Activated naive CD8-positive, alpha-beta T cell treated with anti-CD3 and anti-CD28 coated beads, Interleukin-2, amount 50 U/mL, for 24 hours (primary cell): ENCODE results near the gene TINCR.
"Not testable (repeated sequence)": the region's sequence is repeated elsewhere in the genome, so short reads cannot be mapped to it uniquely, and the experiment has no call there.

Experiments used
- ATAC-seq: fragments of 150-1000 bp; cut with Tn5 transposase; one replicate; pipeline ENCODE4 v1.10.0; 2021
- DNase-seq: peaks from one replicate; pipeline ENCODE4 v3.0.0; 2021
- H3K27ac Mint-ChIP-seq: one replicate; pipeline ENCODE4 v1.8.0; 2021; ENCODE audit warnings: mild to moderate bottlenecking, mixed read lengths
- H3K27me3 Mint-ChIP-seq: one replicate; pipeline ENCODE4 v1.8.0; 2021; ENCODE audit warnings: mixed read lengths
- H3K36me3 Mint-ChIP-seq: one replicate; pipeline ENCODE4 v1.8.0; 2021; ENCODE audit warnings: low read depth, mixed read lengths
- H3K4me1 Mint-ChIP-seq: one replicate; pipeline ENCODE4 v1.8.0; 2021; ENCODE audit warnings: mixed read lengths
- H3K4me3 Mint-ChIP-seq: one replicate; pipeline ENCODE4 v1.8.0; 2021; ENCODE audit warnings: mild to moderate bottlenecking, moderate library complexity, mixed read lengths
- H3K9me3 Mint-ChIP-seq: one replicate; pipeline ENCODE4 v1.8.0; 2021; ENCODE audit warnings: mixed read lengths

Gene TINCR

GRCh38 chr19:5567360-5567969 is at the start of gene TINCR:
Gene TINCR, minus strand, starts transcription at chr19:5567953.
- Mint-ChIP-seq H3K27ac (no peak within 1 kb of the TSS), H3K36me3 (no peaks in the 10 kb centered on the region), H3K4me3 (no peak within 1 kb of the TSS), H3K9me3 (no peaks in the 10 kb centered on the region), H3K4me1 (no peaks in the 10 kb centered on the region), H3K27me3 (peaks cover 17% of the 10 kb centered on the region)
- no peak for ATAC-seq
- no peak for DNase-seq

- Mint-ChIP-seq H3K4me3 (no peak overlapping the region), H3K4me1 (peaks cover 38% of the 10 kb centered on the region), H3K9me3 (no peaks in the 10 kb centered on the region), H3K36me3 (peaks cover 81% of the 10 kb centered on the region), H3K27me3 (no peaks in the 10 kb centered on the region), H3K27ac (no peak overlapping the region)
- no peak for DNase-seq
- ATAC-seq, result no peak
Observed at GRCh38 chr19:5617080-5617479, 49.3 kb upstream of the TINCR start.

GRCh38 chr19:5615756-5616327 is 48.1 kb upstream of the TINCR start:
- ATAC-seq, result no peak
- Mint-ChIP-seq H3K4me3 (no peak overlapping the region), H3K9me3 (no peaks in the 10 kb centered on the region), H3K27me3 (no peaks in the 10 kb centered on the region), H3K4me1 (peaks cover 31% of the 10 kb centered on the region), H3K27ac (no peak overlapping the region), H3K36me3 (peaks cover 78% of the 10 kb centered on the region)
- DNase-seq, result no peak

DNA sequence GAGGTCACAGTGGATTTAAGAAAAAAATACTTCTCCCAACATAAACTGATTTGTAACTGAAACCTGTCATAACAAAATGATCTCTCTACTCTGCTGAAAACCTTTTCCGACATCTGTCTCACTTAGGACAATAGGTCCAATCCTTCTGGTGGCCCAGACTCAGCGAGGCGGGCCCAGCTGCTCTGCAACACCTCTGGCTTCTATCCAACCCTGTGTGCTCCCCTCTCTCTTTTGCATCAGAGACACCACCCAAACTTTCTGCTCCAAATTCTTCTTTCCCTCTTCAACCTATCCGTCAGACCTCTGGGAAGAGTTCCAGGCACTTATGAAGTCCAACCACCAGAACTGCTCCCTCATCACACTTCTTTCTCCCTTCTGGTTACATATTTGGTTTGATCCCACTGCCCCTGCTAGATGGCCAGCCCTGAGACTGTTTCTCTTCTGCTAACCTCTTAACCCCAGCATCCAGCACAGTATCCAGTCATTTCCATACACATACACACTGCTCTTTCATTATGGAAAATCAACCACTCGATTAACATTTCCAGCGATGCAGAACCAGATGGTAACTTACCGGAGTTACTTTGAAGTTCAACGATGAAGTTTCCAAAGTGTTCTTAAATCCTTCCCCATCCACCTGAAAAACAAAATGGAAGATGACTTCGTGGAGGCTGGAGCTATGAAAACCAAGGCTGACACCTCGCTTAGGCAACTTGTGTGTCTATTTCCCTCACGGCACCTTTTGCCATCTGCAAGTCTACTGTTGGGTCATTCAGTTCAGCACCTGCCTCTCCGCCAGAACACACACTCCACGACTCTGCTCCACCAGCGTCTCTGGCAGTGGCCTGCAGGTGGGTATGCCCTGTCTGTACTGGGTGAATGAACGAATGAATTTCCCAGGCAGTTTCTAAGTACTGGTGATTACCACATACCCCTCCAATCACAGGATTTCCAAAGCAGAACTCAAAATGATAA is 45.4 kb upstream of the TINCR start:
- peaks cover 5% of the 10 kb centered on the region for H3K4me1 Mint-ChIP-seq
- H3K27ac Mint-ChIP-seq, result no peak overlapping the region
- H3K36me3 Mint-ChIP-seq, result peaks cover 68% of the 10 kb centered on the region
- no peak overlapping the region for H3K4me3 Mint-ChIP-seq
- DNase-seq (no peak), ATAC-seq (no peak)
- no peaks in the 10 kb centered on the region for H3K27me3 Mint-ChIP-seq
- H3K9me3 Mint-ChIP-seq, result no peaks in the 10 kb centered on the region

DNA sequence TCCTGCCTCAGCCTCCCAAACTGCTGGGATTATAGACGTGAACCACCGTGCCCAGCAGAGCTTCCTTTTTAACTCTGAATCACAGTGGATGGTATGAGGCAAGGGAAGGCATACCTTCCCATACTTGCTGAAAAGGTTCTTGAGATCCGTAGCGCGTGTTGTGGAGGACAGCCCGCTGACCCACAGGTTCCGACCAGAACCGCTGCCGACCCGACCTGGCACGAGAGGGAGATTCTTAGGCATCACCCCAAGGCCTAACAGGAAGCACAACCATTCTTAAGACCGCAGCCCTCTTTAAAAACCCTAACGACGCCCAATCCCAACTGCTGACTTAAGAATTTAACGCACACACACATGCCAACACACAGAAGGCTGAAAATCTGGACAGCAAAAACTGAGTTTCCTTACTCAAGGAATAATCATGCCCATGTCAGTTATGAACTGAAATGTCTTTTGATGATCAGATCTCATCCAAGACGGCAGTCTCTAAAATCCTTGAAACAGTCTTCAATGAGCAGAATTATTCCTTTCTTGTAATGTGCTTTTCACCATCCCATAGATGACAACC is 42.2 kb upstream of the TINCR start:
- Mint-ChIP-seq H3K4me1 (peaks cover 8% of the 10 kb centered on the region), H3K27ac (no peak overlapping the region), H3K36me3 (peaks cover 66% of the 10 kb centered on the region), H3K4me3 (no peak overlapping the region), H3K27me3 (no peaks in the 10 kb centered on the region), H3K9me3 (no peaks in the 10 kb centered on the region)
- DNase-seq (no peak), ATAC-seq (no peak)

DNA sequence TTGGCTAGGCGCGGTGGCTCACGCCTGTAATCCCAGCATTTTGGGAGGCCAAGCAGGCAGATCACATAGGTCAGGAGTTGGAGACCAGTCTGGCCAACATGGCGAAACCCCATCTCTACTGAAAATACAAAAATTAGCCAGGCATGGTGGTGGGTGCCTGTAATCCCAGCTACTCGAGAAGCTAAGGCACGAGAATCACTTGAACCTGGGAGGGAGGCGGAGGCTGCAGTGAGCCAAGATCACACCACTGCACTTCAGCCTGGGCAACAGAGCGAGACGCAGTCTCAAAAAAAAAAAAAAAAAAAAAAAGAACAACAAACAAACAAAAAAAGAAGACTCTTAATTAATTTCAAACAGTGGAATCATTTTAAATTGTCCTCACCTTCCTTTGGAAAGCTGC is 41.0 kb upstream of the TINCR start:
- not testable (repeated sequence) for DNase-seq, H3K27me3 Mint-ChIP-seq, H3K9me3 Mint-ChIP-seq, ATAC-seq, H3K4me3 Mint-ChIP-seq, H3K27ac Mint-ChIP-seq, H3K4me1 Mint-ChIP-seq
- H3K36me3 Mint-ChIP-seq, result peaks cover 67% of the 10 kb centered on the region

DNA sequence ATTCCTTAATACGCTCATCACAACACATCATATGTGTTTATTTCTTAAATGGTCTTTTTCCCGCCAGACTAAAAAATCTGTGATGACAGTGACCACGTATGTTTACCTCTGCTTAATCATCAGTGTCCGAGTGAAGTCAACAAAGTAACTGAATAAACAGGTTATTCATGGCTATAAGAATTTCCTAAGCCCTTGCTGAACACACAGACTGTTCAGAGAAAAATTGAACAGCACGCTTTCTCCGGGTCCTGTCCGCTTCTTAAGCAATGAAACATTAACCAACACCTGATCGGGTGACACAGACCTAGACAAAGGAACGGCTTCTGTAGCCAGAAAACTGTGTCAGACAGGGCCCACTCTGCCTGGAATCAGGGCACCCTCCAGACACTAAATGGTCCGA is 40.5 kb upstream of the TINCR start:
- no peaks in the 10 kb centered on the region for H3K9me3 Mint-ChIP-seq
- no peak overlapping the region for H3K4me3 Mint-ChIP-seq
- H3K36me3 Mint-ChIP-seq, result peaks cover 67% of the 10 kb centered on the region
- H3K27me3 Mint-ChIP-seq, result no peaks in the 10 kb centered on the region
- no peak overlapping the region for H3K27ac Mint-ChIP-seq
- DNase-seq, result no peak
- peaks cover 5% of the 10 kb centered on the region for H3K4me1 Mint-ChIP-seq
- ATAC-seq, result no peak

GRCh38 chr19:5607318-5608275 is 39.8 kb upstream of the TINCR start:
- no peak for ATAC-seq
- Mint-ChIP-seq H3K4me1 (peaks cover 5% of the 10 kb centered on the region), H3K4me3 (no peak overlapping the region), H3K27me3 (no peaks in the 10 kb centered on the region), H3K27ac (peak overlapping the region; percentile 54), H3K9me3 (no peaks in the 10 kb centered on the region), H3K36me3 (peaks cover 62% of the 10 kb centered on the region)
- DNase-seq, result no peak

GRCh38 chr19:5605362-5605761 is 37.6 kb upstream of the TINCR start:
- ATAC-seq, result no peak
- peaks cover 5% of the 10 kb centered on the region for H3K4me1 Mint-ChIP-seq
- peaks cover 62% of the 10 kb centered on the region for H3K36me3 Mint-ChIP-seq
- H3K9me3 Mint-ChIP-seq, result no peaks in the 10 kb centered on the region
- no peak for DNase-seq
- H3K27ac Mint-ChIP-seq, result peak overlapping the region; percentile 8
- H3K4me3 Mint-ChIP-seq, result no peak overlapping the region
- H3K27me3 Mint-ChIP-seq, result no peaks in the 10 kb centered on the region

DNA sequence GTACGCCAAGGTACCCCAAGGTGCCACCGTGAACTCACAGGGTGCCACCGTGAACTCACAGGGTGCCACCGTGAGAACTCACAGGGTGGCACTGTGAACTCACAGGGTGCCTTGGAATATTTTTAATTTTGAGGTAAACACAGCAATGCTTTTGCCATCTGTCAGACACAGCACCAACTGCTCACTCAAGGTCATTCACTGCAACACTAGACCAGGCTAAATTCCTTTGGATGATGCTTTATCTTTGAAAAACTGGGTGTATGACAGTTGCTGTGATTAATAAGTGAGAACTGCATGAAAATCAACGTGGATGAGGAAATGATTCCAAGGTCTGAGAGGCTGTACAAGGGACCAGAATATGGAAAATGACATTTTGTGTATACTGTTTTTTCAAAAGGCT is 35.9 kb upstream of the TINCR start:
- Mint-ChIP-seq H3K4me3 (no peak overlapping the region), H3K27me3 (no peaks in the 10 kb centered on the region), H3K9me3 (no peaks in the 10 kb centered on the region), H3K4me1 (peaks cover 5% of the 10 kb centered on the region), H3K36me3 (peaks cover 72% of the 10 kb centered on the region), H3K27ac (no peak overlapping the region)
- no peak for DNase-seq
- no peak for ATAC-seq

GRCh38 chr19:5600797-5601196 is 33.0 kb upstream of the TINCR start:
- Mint-ChIP-seq H3K4me3 (no peak overlapping the region), H3K4me1 (no peaks in the 10 kb centered on the region), H3K36me3 (peaks cover 65% of the 10 kb centered on the region), H3K9me3 (no peaks in the 10 kb centered on the region), H3K27me3 (no peaks in the 10 kb centered on the region), H3K27ac (no peak overlapping the region)
- DNase-seq, result no peak
- ATAC-seq, result no peak

DNA sequence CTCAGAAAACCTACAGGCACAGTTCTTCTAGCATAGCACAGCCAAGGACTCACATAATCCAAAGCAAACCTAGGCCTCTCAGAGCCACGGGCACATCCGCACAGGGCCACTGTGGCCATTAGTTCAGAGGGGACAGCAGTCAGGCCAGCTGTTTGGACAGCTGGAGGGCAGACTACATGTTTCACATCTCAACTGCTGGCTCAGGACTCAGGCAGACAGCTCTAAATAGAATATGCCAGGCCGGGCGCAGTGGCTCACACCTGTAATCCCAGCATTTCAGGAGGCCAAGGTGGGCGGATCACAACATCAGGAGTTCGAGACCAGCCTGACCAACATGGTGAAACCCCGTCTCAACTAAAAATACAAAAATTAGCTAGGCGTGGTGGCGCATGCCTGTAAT is 28.0 kb upstream of the TINCR start:
- no peaks in the 10 kb centered on the region for H3K27me3 Mint-ChIP-seq
- no peak for DNase-seq
- no peak overlapping the region for H3K4me3 Mint-ChIP-seq
- H3K36me3 Mint-ChIP-seq, result peaks cover 63% of the 10 kb centered on the region
- no peak overlapping the region for H3K27ac Mint-ChIP-seq
- H3K9me3 Mint-ChIP-seq, result no peaks in the 10 kb centered on the region
- no peak for ATAC-seq
- H3K4me1 Mint-ChIP-seq, result no peaks in the 10 kb centered on the region

- no peak overlapping the region for H3K27ac Mint-ChIP-seq
- H3K4me1 Mint-ChIP-seq, result no peaks in the 10 kb centered on the region
- H3K27me3 Mint-ChIP-seq, result no peaks in the 10 kb centered on the region
- DNase-seq, result no peak
- H3K36me3 Mint-ChIP-seq, result peaks cover 64% of the 10 kb centered on the region
- ATAC-seq, result no peak
- no peaks in the 10 kb centered on the region for H3K9me3 Mint-ChIP-seq
- no peak overlapping the region for H3K4me3 Mint-ChIP-seq
Observed at GRCh38 chr19:5595129-5595528, 27.4 kb upstream of the TINCR start.

GRCh38 chr19:5594521-5594950 is 26.8 kb upstream of the TINCR start:
- no peak overlapping the region for H3K4me3 Mint-ChIP-seq
- peaks cover 61% of the 10 kb centered on the region for H3K36me3 Mint-ChIP-seq

More at GRCh38 chr19:5594521-5594950, 26.8 kb upstream of the TINCR start:
- Mint-ChIP-seq H3K4me1 (no peaks in the 10 kb centered on the region), H3K9me3 (no peaks in the 10 kb centered on the region), H3K27ac (no peak overlapping the region), H3K27me3 (no peaks in the 10 kb centered on the region)
- ATAC-seq, result no peak
- no peak for DNase-seq
